ENCODE data around the gene AMPH.

AMPH gene

DNA sequence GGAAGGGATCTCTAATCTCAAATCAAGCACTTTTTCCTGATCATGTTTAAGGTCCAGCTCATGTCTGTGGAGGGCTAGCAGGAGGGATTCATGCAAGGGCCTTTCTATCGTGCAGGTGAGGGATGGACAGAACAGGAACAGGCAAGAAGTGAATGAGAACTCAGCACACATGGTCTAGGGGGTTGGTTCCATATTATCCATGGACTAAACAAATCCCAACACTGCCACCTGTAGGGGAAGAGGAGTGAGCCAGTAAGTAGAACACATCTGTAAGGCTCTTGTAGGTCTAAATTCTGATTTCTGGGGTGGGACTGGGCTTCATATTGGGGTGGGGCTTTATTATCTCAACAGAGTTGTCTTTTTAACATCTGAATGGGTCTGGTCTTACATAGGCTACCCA is 219.8 kb downstream of the AMPH start:
- Histone ChIP-seq H2AFZ (ENCODE audit: low read depth, low read length) (no peak overlapping the region), H3K4me3 (ENCODE audit: low read length) (no peak overlapping the region), H3K36me3 (replicated peaks; ENCODE audit: low read depth, low read length) (no peaks in the 10 kb centered on the region), H3K9me3 (ENCODE audit: insufficient read depth, low read length) (no peaks in the 10 kb centered on the region), H3K4me1 (ENCODE audit: low read length) (no peaks in the 10 kb centered on the region), H3K9ac (ENCODE audit: low read length) (no peak overlapping the region), H3K4me2 (ENCODE audit: low read length) (no peak overlapping the region), H3K27ac (ENCODE audit: low read length) (no peak overlapping the region), H3K27me3 (ENCODE audit: low read depth, low read length) (no peaks in the 10 kb centered on the region), H4K20me1 (ENCODE audit: insufficient read depth, low read length) (no peaks in the 10 kb centered on the region), H3K79me2 (ENCODE audit: low read length) (no peaks in the 10 kb centered on the region)
- no peak for TF ChIP-seq EZH2phosphoT487 (IDR thresholded peaks at IDR 0.05; ENCODE audit: low read depth)
- TF ChIP-seq, protein P1, sequence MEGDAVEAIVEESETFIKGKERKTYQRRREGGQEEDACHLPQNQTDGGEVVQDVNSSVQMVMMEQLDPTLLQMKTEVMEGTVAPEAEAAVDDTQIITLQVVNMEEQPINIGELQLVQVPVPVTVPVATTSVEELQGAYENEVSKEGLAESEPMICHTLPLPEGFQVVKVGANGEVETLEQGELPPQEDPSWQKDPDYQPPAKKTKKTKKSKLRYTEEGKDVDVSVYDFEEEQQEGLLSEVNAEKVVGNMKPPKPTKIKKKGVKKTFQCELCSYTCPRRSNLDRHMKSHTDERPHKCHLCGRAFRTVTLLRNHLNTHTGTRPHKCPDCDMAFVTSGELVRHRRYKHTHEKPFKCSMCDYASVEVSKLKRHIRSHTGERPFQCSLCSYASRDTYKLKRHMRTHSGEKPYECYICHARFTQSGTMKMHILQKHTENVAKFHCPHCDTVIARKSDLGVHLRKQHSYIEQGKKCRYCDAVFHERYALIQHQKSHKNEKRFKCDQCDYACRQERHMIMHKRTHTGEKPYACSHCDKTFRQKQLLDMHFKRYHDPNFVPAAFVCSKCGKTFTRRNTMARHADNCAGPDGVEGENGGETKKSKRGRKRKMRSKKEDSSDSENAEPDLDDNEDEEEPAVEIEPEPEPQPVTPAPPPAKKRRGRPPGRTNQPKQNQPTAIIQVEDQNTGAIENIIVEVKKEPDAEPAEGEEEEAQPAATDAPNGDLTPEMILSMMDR (IDR thresholded peaks at IDR 0.05; ENCODE audit: low read depth, low read length): peak; percentile 37

- no peak overlapping the region for H3K27ac ChIP-seq (ENCODE audit: low read length)
- H3K9ac ChIP-seq (ENCODE audit: low read length): no peak overlapping the region
- H3K79me2 ChIP-seq (ENCODE audit: low read length): no peaks in the 10 kb centered on the region
- H3K36me3 ChIP-seq (replicated peaks; ENCODE audit: low read depth, low read length): no peaks in the 10 kb centered on the region
- H3K9me3 ChIP-seq (ENCODE audit: insufficient read depth, low read length): no peaks in the 10 kb centered on the region
- H2AFZ ChIP-seq (ENCODE audit: low read depth, low read length): no peak overlapping the region
- no peaks in the 10 kb centered on the region for H3K4me1 ChIP-seq (ENCODE audit: low read length)
- no peak overlapping the region for H3K4me2 ChIP-seq (ENCODE audit: low read length)
- no peak overlapping the region for H3K4me3 ChIP-seq (ENCODE audit: low read length)
- no peaks in the 10 kb centered on the region for H4K20me1 ChIP-seq (ENCODE audit: insufficient read depth, low read length)
- TF ChIP-seq, protein P1 (IDR thresholded peaks at IDR 0.05; ENCODE audit: low read depth, low read length): no peak
- no peak for TF ChIP-seq EZH2phosphoT487 (IDR thresholded peaks at IDR 0.05; ENCODE audit: low read depth)
- no peaks in the 10 kb centered on the region for H3K27me3 ChIP-seq (ENCODE audit: low read depth, low read length)
Observed at GRCh38 chr7:38410056-38410455, 221.1 kb downstream of the AMPH start.

- no peak overlapping the region for H2AFZ ChIP-seq (ENCODE audit: low read depth, low read length)
- H3K9ac ChIP-seq (ENCODE audit: low read length): no peak overlapping the region
- H3K4me3 ChIP-seq (ENCODE audit: low read length): no peak overlapping the region
- no peaks in the 10 kb centered on the region for H4K20me1 ChIP-seq (ENCODE audit: insufficient read depth, low read length)
- H3K79me2 ChIP-seq (ENCODE audit: low read length): no peaks in the 10 kb centered on the region
- H3K4me1 ChIP-seq (ENCODE audit: low read length): no peaks in the 10 kb centered on the region
- H3K9me3 ChIP-seq (ENCODE audit: insufficient read depth, low read length): no peaks in the 10 kb centered on the region
- no peaks in the 10 kb centered on the region for H3K36me3 ChIP-seq (replicated peaks; ENCODE audit: low read depth, low read length)
- no peaks in the 10 kb centered on the region for H3K27me3 ChIP-seq (ENCODE audit: low read depth, low read length)
- TF ChIP-seq EZH2phosphoT487 (IDR thresholded peaks at IDR 0.05; ENCODE audit: low read depth): no peak
- TF ChIP-seq, protein P1 (IDR thresholded peaks at IDR 0.05; ENCODE audit: low read depth, low read length): no peak
- H3K4me2 ChIP-seq (ENCODE audit: low read length): no peak overlapping the region
- no peak overlapping the region for H3K27ac ChIP-seq (ENCODE audit: low read length)
Observed at GRCh38 chr7:38409531-38409930, 221.6 kb downstream of the AMPH start.

- Histone ChIP-seq H2AFZ (ENCODE audit: low read depth, low read length) (no peak overlapping the region), H3K9me3 (ENCODE audit: insufficient read depth, low read length) (no peaks in the 10 kb centered on the region)
- TF ChIP-seq EZH2phosphoT487 (IDR thresholded peaks at IDR 0.05; ENCODE audit: low read depth): no peak
- TF ChIP-seq, protein P1 (IDR thresholded peaks at IDR 0.05; ENCODE audit: low read depth, low read length): peak; percentile 80
Observed at GRCh38 chr7:38398725-38399321, 232.3 kb downstream of the AMPH start.

More at GRCh38 chr7:38398725-38399321, 232.3 kb downstream of the AMPH start:
- H3K79me2 ChIP-seq (ENCODE audit: low read length): no peaks in the 10 kb centered on the region
- peaks cover 14% of the 10 kb centered on the region for H3K4me1 ChIP-seq (ENCODE audit: low read length)
- H3K27ac ChIP-seq (ENCODE audit: low read length): no peak overlapping the region
- 0 out of 2 replicates have a peak, but pooled peaks cover 7% of the 10 kb centered on the region for H3K27me3 ChIP-seq (ENCODE audit: low read depth, low read length)
- no peak overlapping the region for H3K4me2 ChIP-seq (ENCODE audit: low read length)
- no peaks in the 10 kb centered on the region for H4K20me1 ChIP-seq (ENCODE audit: insufficient read depth, low read length)
- H3K4me3 ChIP-seq (ENCODE audit: low read length): no peak overlapping the region
- no peaks in the 10 kb centered on the region for H3K36me3 ChIP-seq (replicated peaks; ENCODE audit: low read depth, low read length)
- H3K9ac ChIP-seq (ENCODE audit: low read length): no peak overlapping the region
